Sigmoid colon (tissue), 4 donors: ENCODE results near the gene FAM83G.

Source experiments
- POLR2AphosphoS5 ChIP-seq, 4 donors: sonication (generic); formaldehyde crosslinking; IDR thresholded peaks; one replicate each; pipeline ENCODE4 v1.6.1; 2017; ENCODE audit warnings: antibody characterized with exemption in 4 of 4
- TF ChIP-seq, protein P1 (sequence below), 4 experiments: fragments of 450-650 bp in 3 of 4; fragments of 200-600 bp in 1 of 4; IDR thresholded peaks; one replicate each; pipeline ENCODE4 v1.5.1; 2016 to 2019; ENCODE audit warnings: antibody characterized with exemption in 4 of 4, mild to moderate bottlenecking in 3 of 4, moderate library complexity in 2 of 4

DNA sequence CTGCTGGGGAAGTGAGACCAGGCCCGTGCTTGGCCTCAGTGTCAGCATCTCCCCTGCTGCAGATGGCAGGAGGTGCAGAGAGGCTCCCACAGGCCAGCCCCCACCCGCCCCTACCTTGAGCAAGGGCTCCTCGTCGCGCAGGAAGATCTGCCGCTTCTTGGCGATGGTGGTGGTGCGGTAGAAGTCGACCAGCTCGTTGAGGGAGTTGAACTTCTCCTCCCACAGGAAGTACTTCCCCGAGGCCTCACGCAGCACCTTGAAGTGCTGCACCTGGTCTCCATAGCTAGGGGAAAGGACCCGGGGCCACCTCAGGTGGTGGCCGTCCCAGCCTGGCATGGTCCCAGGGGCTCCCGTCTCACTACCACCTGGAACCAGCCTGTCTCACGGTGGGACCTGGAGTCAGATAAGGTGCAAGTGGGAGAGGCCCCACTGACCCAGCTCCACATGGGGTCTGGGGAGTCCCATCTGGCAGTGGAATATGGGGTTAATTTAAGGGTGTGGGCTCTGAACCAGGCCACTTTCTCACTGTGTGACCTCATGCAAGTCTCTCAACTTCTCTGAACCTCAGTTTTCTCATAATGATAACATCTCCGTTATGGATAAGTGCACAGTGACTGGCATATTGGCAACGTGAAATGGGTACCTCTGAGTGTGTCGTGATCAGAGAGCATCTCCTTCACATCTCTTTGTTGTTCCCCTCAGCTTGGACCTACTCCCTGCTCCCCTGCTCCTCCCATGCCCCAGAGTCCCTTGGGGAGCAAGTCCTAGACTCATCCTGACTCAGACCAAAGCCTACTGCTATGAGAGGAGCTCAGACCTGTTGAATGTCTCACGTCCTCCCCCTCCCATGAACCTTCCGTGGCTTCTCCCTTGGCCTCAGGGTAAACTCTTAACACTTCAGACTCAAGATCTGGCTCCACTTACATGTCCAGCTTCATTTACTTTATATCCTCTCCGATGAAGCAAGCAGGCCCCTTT, 19.8 kb upstream of the FAM83G start:
- TF ChIP-seq, protein P1, sequence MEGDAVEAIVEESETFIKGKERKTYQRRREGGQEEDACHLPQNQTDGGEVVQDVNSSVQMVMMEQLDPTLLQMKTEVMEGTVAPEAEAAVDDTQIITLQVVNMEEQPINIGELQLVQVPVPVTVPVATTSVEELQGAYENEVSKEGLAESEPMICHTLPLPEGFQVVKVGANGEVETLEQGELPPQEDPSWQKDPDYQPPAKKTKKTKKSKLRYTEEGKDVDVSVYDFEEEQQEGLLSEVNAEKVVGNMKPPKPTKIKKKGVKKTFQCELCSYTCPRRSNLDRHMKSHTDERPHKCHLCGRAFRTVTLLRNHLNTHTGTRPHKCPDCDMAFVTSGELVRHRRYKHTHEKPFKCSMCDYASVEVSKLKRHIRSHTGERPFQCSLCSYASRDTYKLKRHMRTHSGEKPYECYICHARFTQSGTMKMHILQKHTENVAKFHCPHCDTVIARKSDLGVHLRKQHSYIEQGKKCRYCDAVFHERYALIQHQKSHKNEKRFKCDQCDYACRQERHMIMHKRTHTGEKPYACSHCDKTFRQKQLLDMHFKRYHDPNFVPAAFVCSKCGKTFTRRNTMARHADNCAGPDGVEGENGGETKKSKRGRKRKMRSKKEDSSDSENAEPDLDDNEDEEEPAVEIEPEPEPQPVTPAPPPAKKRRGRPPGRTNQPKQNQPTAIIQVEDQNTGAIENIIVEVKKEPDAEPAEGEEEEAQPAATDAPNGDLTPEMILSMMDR (IDR thresholded peaks at IDR 0.05), result no peak
- TF ChIP-seq POLR2AphosphoS5 (IDR thresholded peaks at IDR 0.05), result no peak
